Panc1 (cell line): ENCODE data around the gene C1QTNF4.
"Not testable (repeated sequence)": the region's sequence is repeated elsewhere in the genome, so short reads cannot be mapped to it uniquely, and the experiment has no call there.

Source experiments
- POLR2AphosphoS5 ChIP-seq: IDR thresholded peaks from 2 replicates; pipeline ENCODE4 v1.6.1; 2012; ENCODE audit warnings: mild to moderate bottlenecking, low read depth, low read length, moderate library complexity
- SIN3A ChIP-seq: IDR thresholded peaks from 2 replicates; pipeline ENCODE4 v1.6.1; 2012; ENCODE audit warnings: low read depth, mild to moderate bottlenecking, low read length, moderate library complexity, borderline replicate concordance; ENCODE audit not compliant: insufficient read depth
- TCF7L2 ChIP-seq: IDR thresholded peaks from 2 replicates; pipeline ENCODE4 v1.6.1; 2011; ENCODE audit warnings: mild to moderate bottlenecking, low read depth, low read length, inconsistent platforms
- TF ChIP-seq, protein P1 (sequence below): fragments of 450-650 bp; IDR thresholded peaks from 2 replicates; pipeline ENCODE4 v1.5.1; 2017; ENCODE audit warnings: mild to moderate bottlenecking

DNA sequence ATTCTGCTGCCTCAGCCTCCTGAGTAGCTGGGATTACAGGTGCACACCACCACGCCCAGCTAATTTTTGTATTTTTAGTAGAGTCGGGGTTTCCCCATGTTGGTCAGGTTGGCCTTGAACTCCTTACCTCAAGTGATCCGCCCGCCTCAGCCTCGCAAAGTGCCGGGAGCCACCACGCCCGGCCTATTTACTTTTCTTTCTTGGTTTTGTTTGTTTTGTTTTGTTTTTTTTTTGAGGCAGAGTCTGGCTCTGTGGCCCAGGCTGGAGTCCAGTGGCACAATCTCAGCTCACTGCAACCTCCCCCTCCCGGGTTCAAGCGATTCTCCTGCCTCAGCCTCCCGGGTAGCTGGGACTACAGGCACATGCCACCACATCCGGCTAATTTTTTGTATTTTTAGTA is 37.2 kb downstream of the C1QTNF4 start:
- TF ChIP-seq, protein P1, sequence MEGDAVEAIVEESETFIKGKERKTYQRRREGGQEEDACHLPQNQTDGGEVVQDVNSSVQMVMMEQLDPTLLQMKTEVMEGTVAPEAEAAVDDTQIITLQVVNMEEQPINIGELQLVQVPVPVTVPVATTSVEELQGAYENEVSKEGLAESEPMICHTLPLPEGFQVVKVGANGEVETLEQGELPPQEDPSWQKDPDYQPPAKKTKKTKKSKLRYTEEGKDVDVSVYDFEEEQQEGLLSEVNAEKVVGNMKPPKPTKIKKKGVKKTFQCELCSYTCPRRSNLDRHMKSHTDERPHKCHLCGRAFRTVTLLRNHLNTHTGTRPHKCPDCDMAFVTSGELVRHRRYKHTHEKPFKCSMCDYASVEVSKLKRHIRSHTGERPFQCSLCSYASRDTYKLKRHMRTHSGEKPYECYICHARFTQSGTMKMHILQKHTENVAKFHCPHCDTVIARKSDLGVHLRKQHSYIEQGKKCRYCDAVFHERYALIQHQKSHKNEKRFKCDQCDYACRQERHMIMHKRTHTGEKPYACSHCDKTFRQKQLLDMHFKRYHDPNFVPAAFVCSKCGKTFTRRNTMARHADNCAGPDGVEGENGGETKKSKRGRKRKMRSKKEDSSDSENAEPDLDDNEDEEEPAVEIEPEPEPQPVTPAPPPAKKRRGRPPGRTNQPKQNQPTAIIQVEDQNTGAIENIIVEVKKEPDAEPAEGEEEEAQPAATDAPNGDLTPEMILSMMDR = not testable (repeated sequence)
- not testable (repeated sequence) for TF ChIP-seq POLR2AphosphoS5, SIN3A, TCF7L2
